Cardiac fibroblast (primary cell): ENCODE measurements around the gene FNDC3B.

Experiments
- DNase-seq, 2 donors: peaks; one replicate each; pipeline versions ENCODE4 v3.0.0 to v3.0.0-alpha.2; 2010; ENCODE audit warnings: low read depth in 2 of 2
- H3K4me3 ChIP-seq, 2 donors: replicated peaks in 1 of 2; 1 replicate in 1 of 2; 2 replicates in 1 of 2; pipeline ENCODE4 v1.5.1; 2011; ENCODE audit warnings: low read depth in 2 of 2, low read length in 2 of 2, mild to moderate bottlenecking in 2 of 2, moderate library complexity in 1 of 2
- TF ChIP-seq, protein P1 (sequence below): IDR thresholded peaks from one replicate; pipeline ENCODE4 v1.5.1; 2011; ENCODE audit warnings: low read depth, mild to moderate bottlenecking, low read length, inconsistent platforms

The FNDC3B gene

DNA sequence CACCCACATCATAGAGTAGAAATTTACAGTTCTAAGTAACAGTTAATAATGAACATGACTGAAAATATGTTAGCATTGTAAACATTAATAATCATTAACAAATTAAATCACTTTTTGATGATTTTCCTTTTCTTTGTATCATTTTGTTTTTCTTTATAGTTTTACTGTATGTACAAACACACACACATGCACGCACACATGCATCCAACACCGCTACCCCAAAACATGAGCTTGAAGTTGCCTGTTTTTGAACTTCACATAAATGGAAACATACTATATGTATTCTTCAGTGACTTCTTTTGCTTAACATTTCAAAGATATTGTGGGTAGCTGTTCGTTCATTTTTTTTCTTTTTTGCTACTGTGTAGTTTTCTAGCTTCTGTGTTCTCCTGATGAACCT lies 123.9 kb downstream of the FNDC3B start:
- no peak for DNase-seq
- TF ChIP-seq, protein P1, sequence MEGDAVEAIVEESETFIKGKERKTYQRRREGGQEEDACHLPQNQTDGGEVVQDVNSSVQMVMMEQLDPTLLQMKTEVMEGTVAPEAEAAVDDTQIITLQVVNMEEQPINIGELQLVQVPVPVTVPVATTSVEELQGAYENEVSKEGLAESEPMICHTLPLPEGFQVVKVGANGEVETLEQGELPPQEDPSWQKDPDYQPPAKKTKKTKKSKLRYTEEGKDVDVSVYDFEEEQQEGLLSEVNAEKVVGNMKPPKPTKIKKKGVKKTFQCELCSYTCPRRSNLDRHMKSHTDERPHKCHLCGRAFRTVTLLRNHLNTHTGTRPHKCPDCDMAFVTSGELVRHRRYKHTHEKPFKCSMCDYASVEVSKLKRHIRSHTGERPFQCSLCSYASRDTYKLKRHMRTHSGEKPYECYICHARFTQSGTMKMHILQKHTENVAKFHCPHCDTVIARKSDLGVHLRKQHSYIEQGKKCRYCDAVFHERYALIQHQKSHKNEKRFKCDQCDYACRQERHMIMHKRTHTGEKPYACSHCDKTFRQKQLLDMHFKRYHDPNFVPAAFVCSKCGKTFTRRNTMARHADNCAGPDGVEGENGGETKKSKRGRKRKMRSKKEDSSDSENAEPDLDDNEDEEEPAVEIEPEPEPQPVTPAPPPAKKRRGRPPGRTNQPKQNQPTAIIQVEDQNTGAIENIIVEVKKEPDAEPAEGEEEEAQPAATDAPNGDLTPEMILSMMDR = no peak
- H3K4me3 ChIP-seq = no peak overlapping the region

DNA sequence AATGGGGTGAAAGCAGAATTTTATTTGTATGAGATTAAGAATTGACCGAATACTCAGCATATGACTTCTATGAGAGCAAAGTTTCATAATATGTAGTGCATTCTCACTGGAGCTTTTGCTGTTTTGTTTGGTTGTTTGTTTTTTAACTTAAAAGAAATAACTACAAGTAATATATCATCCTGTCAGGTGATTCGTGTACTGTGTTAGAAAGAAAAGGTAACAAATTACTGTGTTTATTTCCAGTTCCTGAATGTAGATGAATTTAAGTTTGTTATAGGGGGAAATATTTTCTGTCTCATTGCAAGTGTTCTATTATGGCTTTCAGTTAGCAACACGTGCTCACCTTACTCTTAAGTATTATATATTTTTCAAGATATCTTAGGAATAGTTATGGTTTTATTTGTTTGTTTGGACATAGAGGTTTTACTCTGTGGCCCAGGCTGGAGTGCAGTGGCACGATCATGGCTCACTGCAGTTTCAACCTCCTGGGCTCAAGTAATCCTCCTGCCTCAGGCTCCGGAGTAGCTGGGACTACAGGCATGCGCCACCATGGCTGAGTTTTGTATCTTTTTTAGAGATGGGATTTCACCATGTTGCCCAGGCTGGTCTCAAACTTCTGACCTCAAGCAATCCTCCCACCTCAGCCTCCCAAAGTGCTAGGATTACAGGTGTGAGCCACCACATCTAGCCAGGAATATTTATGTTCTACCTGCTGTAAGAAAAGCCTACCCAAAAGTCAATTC lies 125.4 kb downstream of the FNDC3B start:
- H3K4me3 ChIP-seq = no peak overlapping the region
- TF ChIP-seq, protein P1 = no peak
- DNase-seq = no peak

DNA sequence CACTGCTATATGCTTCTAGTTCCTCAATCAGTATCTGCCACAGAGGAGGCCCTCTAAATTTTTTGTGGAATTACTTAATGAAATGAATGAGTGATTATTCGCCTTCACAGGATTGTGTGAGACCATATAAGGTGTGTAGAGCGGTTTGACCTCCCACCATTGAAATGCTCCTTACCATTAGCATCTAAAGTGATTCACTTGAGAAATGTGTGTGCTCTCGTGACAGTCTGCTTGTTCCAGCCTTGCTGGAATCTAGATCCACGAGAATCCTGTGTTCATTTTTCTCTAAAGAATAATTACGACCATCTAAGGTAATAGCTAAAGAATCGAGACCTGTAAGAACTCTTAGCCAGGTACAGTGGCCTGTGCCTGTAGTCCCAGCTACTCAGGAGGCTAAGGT lies 126.9 kb downstream of the FNDC3B start:
- TF ChIP-seq, protein P1 = no peak
- no peak overlapping the region for H3K4me3 ChIP-seq

DNA sequence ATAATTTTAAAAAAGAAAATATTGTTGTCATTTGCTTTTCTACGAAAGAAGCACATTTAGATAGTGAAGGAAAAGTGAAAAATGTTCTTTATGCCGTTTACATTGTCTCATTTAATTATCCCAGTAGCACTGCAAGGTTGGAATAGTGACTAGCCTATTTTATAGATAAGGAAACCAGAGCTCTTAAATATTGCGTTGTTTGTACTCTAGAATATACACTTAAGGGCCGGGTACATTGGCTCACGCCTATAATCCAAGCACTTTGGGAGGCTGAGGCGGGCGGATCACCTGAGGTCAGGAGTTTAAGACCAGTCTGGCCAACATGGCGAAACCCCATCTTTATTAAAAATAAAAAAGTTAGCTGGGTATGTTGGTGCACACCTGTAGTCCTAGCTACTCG lies 127.5 kb downstream of the FNDC3B start:
- no peak for DNase-seq
- TF ChIP-seq, protein P1 = no peak
- H3K4me3 ChIP-seq = no peak overlapping the region

More for the DNA sequence above, 126.9 kb downstream of the FNDC3B start:
- no peak for DNase-seq

DNA sequence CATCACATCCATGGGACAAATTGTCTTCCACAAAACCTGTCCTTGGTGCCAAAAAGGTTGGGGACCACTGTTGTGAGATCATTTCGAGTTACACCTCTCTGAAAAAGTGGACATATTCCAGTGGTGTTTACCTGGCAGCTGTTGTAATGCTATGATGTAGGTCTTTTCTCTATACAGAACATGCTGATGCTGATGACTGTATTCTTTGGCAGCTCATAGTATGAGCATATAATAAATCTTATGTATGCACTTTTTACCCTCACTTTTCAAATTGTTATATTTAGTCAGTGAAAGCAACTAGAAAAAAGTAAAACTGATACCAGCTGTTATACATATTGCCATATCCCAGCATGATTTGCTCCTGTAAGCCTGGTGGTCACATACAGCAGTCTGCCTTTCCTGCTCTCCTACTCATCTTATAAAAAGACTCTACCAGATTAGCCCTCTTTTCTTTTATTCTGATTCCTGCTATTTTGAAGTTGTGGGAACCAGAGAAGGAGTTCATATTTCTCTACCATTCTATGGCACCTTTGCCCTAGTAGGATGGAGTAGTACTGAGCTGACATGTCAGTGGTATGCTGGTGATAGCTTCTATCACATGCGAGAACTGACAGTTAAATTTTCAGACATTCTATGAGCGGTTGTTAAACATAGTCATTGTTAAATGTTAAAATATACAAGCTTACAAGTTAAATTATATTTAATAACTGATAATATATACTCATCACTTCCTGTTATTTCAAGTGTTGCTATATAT lies 128.7 kb downstream of the FNDC3B start:
- TF ChIP-seq, protein P1 = no peak
- no peak overlapping the region for H3K4me3 ChIP-seq
- no peak for DNase-seq

DNA sequence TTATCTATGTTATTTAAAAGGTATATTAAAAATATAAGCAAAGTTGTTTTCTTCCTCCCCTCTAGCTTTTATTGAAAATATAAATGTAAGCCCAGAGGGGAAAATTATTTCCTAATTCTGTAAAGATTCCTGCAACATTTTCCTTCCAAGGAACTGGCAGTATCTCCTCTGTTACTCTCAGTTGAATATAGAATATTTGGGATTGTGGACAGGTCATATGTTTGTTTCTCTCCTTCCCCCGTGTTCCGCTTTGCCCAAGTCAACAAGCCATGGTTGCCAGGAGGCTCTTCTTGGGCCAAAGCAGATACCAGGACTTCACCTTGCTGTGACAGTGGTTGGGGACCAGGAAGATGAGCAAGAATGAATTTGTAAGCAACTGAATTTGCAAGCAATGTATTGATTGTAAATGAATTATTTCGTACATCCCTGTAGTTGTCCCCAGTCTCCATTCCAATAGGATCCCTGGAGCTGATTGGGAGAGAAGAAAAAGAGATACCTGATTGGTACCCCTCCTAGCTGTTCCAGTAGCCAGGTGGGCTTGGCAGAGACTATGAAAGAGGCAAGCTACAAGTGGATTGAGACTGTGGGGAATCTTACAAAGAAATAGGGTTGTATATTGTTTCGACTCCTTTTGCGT lies 130.8 kb downstream of the FNDC3B start:
- DNase-seq = no peak
- TF ChIP-seq, protein P1 = no peak
- H3K4me3 ChIP-seq = no peak overlapping the region
